GM21529 (cell line): ENCODE measurements around the gene TXNDC5.
A peak's percentile ranks its signal among the peaks of the same experiment; 100 is the strongest.

Experiments used
- ATAC-seq: cut with Tn5 transposase; IDR thresholded peaks from one replicate; pipeline ENCODE4 v1.9.1; 2021; ENCODE audit not compliant: unreplicated experiment

The TXNDC5 gene

DNA sequence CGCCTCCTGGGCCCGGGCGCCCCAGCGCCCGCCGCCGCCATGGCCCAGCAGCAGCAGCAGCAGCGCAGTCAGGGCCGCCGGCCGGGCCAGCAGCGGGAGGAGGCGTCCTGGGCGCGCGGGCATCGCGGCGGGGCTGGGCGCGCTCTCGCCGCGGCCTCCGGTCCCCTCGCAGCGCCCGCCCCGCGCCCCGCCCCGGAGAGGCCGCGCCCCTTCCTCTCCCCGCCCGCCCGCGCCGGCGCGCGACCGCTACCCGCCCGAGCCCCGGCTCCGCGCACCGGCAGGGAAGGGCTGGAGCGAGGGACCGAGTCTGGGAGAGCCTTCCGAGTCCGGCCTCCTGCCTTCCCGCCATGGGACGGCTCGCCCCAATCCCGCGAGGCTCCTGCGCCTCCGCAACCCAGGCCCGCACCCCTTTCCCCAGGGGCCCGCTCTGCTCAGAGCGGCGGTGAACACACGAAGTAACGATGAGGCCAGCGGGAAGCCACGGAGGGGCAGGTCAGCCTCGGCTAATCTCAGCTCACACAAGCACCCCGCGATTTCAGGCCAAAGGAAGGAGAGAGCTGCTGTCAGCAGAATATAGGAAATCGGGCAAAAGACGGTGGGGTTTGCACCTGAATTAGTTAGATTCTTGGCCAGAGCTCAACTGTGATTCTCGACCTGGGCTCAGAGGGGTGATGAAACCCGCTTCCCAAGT is at the start of gene TXNDC5:
TXNDC5 (minus strand) TSS at position 135 of the 691 bp plus-strand sequence; CDS start at position 123, 12 bp downstream.
- peak; percentile 67 for ATAC-seq

DNA sequence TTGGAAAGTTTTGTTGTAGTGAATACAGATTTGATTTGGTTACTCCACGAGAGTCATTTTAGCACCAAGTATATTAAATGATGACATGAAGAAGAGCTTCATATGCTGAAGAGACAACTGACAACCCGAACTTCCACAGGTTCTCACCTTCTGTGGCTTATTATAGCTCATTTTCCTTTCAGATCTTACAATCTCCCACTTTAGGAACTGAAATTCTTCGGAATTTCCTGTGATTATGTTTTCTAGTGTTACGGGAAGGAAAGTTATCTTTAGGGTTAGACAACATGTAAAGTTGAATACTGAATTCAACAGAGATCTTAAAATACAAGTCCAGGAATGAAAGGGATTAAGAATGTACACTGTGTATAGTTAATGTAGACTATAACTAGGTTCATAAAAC is 49.6 kb upstream of the TXNDC5 start:
- ATAC-seq = no peak

DNA sequence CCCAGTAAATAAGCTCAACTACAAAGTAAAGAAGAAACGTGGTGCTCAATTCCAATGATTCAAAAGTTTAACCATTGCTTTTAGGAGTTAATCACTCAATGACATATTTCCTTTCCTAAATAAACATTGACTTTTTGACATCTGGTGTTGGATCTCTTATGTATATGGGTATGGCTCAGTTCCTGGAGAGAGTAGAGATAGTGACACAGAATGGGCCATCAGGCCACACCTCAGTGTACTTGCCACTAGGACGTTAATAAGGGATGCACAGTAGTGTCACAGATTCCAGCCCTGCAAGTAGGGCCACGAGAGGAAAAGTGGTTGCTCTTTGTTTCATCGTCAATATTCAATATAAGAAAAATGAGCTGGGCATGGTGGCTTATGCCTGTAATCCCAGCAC is 48.9 kb upstream of the TXNDC5 start:
- no peak for ATAC-seq

DNA sequence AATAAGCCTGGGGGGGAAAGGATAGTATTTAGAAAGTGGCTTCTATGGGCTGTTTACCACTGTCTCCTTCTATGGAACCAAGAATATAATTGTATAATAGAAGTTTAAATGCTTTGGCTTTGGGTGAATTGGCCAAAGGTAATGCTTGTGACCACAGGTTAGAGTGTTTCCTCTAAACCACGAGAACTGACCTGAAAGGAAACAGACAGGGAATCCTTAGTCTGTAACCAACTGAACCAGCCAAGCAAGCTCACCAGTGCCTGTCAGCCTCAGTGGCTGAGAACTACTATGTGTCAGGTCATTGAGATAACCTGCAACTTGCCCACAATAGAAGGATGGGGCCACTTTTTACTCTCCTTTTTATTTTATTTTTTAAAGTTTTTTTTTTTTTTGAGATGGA is 47.9 kb upstream of the TXNDC5 start:
- ATAC-seq = no peak

DNA sequence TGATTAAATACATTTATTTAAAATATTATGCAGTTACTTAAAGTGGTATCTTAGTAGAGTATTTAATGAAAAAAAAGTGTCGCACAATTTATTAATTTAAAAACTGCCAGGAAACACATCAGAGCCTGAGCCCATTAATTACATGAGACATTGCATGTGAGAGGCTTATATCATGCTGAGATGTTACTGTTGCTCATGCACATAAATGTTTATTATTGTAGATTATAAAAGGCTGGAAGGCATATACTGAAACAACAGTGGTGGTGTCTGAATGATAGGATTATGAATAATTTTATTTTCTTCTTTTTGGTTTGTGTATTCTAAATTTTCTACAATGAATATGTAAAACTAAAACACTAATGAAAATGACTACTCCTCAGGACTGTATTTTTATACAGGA is 45.7 kb upstream of the TXNDC5 start:
- no peak for ATAC-seq

DNA sequence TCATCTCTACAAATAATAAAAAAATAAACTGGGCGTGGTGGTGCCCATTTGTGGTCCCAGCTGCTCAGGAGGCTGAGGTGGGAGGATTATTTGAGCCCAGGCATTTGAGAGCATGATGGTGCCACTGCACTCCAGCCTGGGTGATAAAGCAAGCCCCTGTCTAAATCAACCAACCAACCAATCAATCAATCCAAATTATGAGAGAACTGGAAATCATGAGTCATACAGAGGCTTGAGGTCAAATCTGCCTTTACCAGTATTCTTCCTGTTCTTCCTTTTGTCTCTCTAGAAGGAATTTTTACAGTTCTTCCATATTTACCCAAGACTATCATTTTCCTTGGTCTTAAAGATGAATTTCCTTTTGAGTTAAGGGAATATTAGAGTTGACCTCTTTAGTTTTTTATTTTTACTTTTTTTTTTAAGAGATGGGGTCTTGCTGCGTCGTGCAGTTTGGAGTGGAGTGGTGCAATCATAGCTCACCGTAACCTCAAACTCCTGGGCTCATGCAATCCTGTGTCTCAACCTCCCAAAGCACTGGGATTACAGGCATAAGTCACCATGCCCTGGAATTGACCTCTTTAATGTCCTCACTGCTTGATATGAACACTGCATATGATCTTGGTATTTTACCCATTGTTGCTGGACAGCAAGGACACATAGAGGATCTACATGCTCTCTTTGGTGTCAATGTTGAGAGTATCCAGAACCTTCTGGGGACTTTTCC is 44.1 kb upstream of the TXNDC5 start:
- no peak for ATAC-seq

DNA sequence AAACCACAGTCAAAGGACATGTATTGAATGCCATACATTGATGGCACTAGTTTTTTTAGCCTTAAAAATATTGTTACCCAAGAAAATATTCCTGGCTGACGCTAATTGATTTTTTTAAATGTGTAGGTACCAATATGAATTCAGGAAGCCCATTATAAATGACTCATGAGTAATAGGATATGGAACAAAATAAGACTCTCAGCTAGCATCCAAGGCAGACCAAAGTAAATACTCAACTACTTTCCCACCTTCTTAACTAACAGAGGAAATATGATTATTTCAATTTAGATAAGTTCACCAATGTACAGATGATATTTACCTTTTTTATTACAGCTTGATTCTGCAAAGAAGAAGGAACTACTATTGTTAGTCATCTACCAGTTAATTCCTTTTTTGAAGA is 43.2 kb upstream of the TXNDC5 start:
- no peak for ATAC-seq

DNA sequence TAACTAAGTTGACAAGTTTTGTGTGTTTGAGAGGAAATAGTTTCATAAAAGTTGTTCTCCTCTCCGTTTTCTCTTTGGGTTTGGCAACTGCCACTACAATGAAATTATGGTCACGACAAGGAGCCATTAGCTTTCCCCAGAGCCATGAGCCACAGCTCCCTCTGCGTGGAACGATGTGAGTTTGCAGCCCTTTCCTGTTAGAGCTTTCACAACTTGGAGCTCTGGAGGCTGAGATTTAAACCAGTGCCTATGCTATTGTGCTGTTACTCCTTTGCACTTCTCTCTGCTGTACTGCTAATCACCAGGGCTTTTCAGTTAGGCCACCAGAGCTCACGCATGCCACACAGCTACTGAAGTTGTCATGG is 29.3 kb upstream of the TXNDC5 start:
- peak; percentile 66 for ATAC-seq

DNA sequence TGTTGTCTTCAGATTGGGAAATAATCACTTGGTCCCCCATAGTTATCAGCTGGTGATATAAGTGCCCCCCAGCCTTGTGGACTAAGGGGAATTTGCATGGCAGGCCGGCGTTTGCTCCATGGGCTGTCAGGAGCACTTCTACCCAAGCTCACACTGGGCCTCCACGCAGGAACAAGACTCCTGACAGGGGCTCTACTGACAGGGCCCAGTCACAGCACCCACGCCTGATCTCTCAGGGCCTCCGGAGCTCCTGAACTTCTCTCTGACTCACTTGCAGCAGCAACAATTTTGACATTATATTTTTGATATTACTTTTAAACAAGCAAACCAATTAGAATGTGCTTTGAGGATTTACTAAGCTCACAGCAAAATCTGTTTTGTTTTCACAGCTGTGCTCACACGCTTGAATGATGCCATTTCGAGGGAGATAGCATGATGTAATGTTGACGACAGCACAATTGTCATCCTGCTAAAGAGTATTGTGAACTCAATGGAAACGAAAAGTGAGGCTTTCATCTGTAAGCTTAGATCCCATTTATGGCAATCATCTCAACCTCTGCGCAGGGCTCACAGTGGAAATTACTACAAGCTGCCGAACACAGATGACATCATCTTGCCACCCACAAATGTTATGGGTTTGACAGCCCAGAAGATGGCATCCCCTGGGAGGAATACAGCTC is 28.7 kb upstream of the TXNDC5 start:
- ATAC-seq = peak; percentile 75

DNA sequence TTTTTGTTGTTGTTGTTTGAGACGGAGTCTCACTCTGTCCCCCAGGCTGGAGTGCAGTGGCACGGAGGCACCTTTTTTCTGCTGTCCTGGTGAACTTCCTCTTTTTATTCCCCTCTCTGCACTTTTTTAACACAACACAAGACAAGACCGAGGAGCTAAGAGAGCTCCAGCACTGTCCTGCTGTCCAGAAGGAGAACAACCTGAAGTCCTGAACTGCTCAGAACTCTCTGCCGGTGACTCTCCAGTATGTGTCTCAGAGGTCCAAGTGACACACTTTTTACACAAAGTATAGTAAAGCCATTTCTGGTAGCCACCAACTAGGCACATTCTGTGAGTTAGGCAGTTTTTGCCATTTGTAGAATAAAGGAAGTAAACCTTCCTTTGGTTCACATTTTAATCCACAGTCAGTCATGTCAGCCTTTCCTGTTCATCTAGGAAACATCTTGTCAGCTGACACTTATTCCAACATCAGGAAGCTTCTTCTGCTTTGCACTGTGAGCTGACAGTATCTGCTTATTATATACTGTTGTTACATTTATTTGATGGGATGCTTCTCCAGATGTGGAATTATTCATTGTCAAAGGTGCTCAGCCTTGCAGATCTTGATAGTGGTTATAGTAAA is 28.1 kb upstream of the TXNDC5 start:
- no peak for ATAC-seq

DNA sequence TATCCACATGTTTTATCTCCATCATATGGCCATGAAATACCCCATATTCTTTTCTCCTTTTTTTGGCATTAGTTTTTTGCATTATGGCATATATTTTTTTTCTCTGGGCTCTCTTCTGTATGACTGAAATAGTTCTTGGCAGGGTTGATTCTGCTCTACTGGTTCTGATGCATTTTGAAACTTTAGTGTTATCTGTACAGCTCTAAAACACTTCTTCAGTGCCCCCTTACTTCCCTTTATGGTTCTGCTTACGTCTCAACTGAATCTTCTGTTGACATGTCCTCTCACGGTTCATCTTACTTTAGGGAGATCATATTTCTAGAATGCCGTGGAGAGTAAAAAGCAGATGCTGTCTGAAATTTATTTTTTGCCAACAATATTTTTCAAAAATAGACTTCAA is 23.2 kb upstream of the TXNDC5 start:
- peak; percentile 98 for ATAC-seq

DNA sequence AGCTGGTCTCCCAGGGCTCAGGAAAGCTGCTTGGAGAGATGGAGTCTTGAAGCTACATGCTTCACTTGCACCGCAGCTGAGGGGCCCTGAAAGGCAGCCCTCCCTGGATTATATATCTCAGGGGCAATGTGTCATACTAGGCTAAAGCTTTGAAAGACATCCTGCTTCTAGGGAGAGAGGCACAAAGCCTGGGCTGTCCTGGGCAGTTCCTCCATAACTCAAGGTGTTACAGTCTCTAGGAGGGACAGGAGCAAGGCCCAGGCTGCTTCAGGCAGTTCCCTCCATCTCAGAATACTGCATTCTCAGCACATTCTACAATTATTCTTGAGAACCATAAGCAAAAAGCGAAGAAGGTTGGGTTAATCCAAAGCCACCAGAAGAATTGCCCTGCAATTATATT is 22.0 kb upstream of the TXNDC5 start:
- ATAC-seq = no peak

DNA sequence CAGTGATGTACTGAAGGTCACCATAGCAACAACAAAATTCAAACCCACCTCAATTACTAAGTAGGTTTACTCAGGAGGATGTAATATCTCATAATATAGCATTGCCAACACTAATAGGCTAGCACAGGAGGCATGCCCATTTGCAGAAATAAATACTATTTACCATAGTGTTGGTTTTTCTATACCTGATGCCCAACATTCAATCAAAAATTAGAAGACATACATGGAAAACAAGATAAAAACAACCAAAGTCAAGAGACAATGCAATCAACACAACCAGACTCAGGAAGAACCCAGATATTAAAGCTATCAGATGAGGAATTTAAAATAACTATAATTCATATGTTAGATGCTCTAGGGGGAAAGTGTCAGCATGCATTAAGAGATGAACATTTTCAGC is 14.3 kb upstream of the TXNDC5 start:
- no peak for ATAC-seq

DNA sequence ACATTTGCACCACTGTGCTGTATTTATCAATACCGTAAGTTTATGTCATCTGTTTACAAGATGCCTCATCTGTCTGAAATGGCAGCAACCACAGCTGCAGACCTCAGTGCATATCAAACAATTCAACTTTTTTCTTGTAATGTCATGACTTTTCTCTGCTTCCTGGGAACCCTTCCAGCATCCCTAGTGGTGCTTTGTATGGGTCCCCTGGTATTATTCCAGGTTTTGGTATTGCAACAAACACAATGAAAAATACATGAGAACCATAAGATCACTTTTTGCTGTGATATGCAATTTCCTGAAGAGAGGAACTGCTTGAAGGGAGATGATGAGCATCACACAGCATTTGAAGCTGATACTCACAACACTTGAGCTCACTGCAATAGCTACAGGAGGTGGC is 12.0 kb upstream of the TXNDC5 start:
- ATAC-seq = no peak

DNA sequence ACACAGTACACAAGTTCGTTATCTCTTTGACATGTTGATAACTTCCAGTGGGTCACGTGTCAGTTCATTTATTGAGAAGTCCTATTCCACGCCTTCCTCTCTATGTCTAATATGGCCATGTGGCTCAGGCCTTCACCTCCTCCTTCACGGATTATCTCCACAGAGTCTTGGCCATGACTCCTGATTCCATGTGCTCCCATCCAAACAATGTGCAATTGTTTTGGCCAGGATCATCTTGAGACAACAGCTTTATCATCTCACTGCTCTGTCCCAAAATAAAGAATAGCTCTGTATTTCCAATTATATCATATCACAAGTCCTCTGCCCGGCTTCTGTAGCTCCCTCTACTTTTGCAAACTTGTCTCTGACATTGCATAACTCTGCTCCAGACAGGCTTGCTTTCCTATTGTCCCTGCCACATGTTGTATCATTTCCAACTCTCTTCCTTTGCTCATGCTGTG is 11.1 kb upstream of the TXNDC5 start:
- no peak for ATAC-seq

DNA sequence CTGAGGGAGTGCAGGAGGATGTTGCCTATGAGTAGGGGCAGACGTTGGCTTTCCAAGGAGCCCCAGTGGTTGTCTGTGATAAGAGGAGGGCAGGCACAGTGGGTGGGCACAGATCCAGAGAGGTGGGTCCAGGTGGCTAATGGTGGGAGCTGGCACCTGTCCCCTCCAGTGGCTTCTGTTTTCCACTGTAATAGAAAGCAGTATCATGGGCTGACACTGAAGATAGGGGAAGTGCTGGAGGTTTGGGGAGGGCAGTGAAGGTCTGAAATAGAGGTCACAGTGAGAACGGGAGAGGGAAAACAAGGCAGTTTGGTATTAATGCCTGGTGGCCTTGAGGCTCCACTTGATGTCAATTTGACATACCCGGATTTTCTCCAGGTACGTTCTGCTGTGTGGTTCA is 10.5 kb upstream of the TXNDC5 start:
- no peak for ATAC-seq

DNA sequence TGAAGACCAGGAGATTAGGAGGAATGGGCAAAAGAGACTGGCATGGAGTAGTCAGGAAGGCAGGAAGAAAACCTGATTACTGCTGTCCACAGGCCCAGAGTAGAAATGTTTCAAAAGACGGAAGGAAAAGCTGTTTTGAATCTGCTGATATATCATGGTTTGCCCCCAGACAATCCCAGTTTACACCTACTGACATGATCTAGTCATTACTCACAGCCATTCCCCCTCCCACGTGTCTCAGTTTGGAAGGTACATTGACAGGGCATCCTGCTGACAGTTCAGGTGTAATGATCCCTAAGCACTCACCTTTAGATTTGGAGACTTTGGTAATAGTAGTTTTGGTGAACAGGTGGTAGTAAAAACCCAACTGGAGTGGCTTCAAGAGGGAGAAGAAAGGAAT is 9.8 kb upstream of the TXNDC5 start:
- no peak for ATAC-seq

DNA sequence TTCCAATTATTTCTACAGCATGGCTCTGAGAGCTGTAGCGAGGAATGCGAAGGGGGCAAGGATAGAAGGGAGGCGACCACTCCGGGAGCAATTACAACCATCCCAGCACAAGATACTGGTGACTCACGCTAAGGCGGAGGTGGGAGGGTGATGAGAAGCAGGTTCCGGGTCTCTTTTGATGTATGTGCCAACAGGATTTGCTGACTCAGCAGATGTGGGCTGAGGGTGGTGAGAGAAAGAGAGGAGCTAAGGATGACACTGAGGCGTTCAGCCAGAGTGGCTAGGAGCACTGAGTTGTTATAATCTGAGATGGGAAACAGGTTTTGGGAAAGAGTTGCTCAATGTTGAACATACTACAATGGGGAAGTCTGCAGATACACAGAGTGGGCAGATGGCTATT is 9.3 kb upstream of the TXNDC5 start:
- no peak for ATAC-seq

DNA sequence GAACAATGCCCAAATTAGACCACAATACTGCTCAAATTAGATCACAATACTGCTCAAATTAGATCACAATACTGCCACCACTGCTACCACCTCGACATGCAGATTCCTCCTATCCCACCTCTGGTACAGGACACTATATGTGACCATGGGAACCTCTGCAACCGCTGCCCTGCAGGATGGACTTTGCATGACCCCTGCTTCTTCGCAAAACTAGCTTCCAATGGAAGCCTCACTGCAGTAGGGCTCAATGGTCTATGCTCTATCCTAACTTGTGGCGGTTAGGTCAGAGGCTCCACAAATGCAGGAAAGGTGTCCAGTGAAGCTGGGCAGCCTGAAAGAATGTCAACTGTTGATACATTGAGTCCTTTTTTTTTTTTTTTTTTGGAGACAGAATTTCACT is 7.8 kb upstream of the TXNDC5 start:
- no peak for ATAC-seq

DNA sequence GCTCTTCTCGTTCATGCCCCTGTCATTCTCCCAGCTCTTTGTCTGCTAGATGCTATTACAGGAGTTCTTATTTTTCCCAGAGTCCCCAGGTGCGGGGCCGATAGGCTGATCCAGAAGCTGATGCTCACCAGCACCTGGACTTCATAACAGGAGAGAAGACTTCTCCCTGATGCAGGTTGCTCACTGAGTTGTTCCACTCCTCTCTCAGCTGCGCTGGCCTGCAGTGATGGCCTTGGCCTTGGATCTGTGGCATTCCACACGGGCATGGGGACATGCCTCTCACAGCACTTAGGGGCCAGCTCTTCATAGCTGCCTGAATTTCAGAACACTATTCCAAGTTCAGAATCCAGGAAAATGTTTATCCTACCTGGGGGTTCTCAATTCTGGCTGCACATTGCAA is 7.1 kb upstream of the TXNDC5 start:
- no peak for ATAC-seq

DNA sequence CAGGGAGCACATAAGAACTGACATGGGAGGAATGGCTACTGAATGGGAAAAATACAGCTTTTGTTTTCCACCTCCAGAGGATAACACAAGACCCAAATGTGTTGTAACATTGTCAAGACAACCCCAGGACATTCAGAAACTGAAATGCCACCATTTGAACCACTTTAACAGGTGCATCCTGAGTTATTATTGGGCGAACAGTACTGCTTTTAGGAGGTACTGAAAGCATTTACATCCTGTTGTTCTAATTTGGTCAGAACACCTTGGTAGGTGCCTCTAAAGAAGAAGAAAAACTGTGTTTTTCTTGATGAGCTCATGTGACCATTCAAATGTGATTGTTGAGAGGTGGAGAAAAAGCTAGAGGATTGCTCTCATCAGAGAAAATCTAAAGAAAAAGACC is 6.4 kb upstream of the TXNDC5 start:
- ATAC-seq = peak; percentile 91
